ENCODE data around the gene GLIS1. TPM values are rescaled to one million over a fixed set of nuclear protein-coding genes. Genes with fewer than 3 reads are reported as not detected.

GLIS1 gene
- total RNA-seq, 1 donor from 2014 or later = not detected

DNA sequence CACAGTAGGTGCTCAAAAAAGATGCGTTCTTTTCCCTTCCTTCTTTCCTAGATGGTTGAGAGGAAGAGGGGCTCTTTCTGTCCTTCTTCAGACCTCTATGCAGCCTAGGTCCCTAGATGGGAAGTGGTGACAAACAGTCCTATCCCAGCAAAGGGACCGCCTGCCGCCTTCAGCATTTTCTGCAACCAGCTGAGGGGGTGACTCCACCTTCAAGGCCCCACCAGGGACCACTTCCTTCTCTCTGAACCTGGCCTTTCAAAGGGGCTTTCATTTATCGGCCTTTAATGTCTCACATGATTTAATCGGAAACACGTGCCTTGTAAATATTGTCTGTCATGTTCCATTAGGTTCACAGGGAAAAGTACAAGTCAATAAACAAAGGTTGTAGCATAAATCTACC lies 32.6 kb downstream of the GLIS1 start:
- H3K4me1 Mint-ChIP-seq (ENCODE audit: unreplicated experiment) = peaks cover 16% of the 10 kb centered on the region

DNA sequence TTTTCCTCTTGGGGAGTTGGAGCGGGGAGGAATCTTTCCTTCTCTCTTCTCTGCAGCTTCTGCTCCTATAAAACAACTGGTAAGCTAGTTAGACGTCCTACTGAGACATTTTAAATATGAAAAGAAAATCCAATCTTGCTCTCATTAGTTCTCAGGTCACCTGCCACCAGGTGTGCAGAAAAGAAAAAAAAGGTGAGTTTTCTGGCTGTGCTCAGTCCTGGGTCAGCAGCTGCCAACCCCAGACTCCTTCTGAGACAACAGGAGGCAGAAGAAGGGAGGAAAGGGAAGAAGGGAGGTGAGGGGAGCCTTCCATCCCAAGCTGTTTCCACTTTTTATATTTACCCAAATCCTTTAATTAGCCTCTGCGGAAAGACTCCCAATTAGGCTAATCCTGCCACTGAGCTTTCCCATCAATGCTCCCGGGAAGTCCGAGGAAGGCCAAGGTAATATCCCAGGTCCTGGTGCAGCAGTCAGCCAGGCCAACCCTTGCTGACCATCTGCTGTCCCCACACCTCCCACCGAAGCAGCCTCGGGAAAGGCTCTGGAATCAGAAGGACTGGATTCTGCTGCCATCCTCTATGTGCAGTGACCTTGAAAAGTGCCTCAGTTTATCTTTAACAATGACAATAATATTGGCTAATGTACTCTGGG lies 33.4 kb downstream of the GLIS1 start:
- no peak overlapping the region for H3K27ac Mint-ChIP-seq (ENCODE audit: unreplicated experiment)
- peaks cover 7% of the 10 kb centered on the region for H3K27me3 Mint-ChIP-seq (ENCODE audit: unreplicated experiment)
- no peak for DNase-seq (ENCODE audit: low spot score)
- no peaks in the 10 kb centered on the region for H3K9me3 Mint-ChIP-seq (ENCODE audit: unreplicated experiment)
- H3K36me3 Mint-ChIP-seq (ENCODE audit: low read depth, unreplicated experiment) = no peaks in the 10 kb centered on the region
- no peak overlapping the region for H3K4me3 Mint-ChIP-seq (ENCODE audit: unreplicated experiment)
- no peak for TF ChIP-seq CTCF (IDR thresholded peaks at IDR 0.05; ENCODE audit: unreplicated experiment)
- H3K4me1 Mint-ChIP-seq (ENCODE audit: unreplicated experiment) = peaks cover 16% of the 10 kb centered on the region

More for the DNA sequence above, 32.6 kb downstream of the GLIS1 start:
- H3K4me3 Mint-ChIP-seq (ENCODE audit: unreplicated experiment) = no peak overlapping the region
- H3K27me3 Mint-ChIP-seq (ENCODE audit: unreplicated experiment) = peaks cover 5% of the 10 kb centered on the region
- H3K9me3 Mint-ChIP-seq (ENCODE audit: unreplicated experiment) = no peaks in the 10 kb centered on the region
- no peak for DNase-seq (ENCODE audit: low spot score)
- H3K36me3 Mint-ChIP-seq (ENCODE audit: low read depth, unreplicated experiment) = no peaks in the 10 kb centered on the region
- no peak for TF ChIP-seq CTCF (IDR thresholded peaks at IDR 0.05; ENCODE audit: unreplicated experiment)
- no peak overlapping the region for H3K27ac Mint-ChIP-seq (ENCODE audit: unreplicated experiment)

DNA sequence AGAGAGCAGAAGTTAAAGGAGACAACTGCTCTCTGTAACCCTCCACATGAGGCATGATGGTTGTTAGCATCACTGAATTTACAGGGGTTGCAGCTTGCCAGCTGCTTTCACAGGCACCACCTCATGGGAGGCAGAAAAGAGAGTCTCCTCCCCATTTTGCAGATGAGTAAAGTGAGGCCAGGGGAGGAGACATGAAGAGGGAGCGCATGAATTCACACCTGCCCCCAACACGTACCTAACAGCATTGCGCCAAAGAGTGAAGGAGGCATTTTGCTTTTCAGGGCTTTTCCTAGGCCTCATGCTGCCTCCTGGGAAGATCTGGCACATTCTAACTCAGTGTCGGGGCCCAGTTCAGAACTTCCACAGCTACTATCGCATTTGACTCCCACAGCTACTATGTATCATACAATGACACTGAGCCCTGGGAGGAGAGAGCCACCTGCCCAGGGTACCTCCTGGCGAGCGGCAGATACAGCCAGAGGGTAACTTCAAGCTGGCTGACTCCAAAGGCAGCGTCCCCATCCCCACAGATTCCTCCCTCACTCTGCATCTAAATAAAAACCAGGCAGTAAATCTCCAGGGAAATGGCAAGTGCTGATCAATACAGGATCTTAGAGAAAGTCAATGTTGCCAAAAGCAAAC lies 34.0 kb downstream of the GLIS1 start:
- H3K27me3 Mint-ChIP-seq (ENCODE audit: unreplicated experiment) = peaks cover 9% of the 10 kb centered on the region
- no peaks in the 10 kb centered on the region for H3K9me3 Mint-ChIP-seq (ENCODE audit: unreplicated experiment)
- no peak overlapping the region for H3K27ac Mint-ChIP-seq (ENCODE audit: unreplicated experiment)
- no peak overlapping the region for H3K4me3 Mint-ChIP-seq (ENCODE audit: unreplicated experiment)
- no peaks in the 10 kb centered on the region for H3K36me3 Mint-ChIP-seq (ENCODE audit: low read depth, unreplicated experiment)
- peaks cover 16% of the 10 kb centered on the region for H3K4me1 Mint-ChIP-seq (ENCODE audit: unreplicated experiment)
- TF ChIP-seq CTCF (IDR thresholded peaks at IDR 0.05; ENCODE audit: unreplicated experiment) = no peak
- DNase-seq (ENCODE audit: low spot score) = no peak

- no peak for TF ChIP-seq CTCF (IDR thresholded peaks at IDR 0.05; ENCODE audit: unreplicated experiment)
- Mint-ChIP-seq H3K4me3 (ENCODE audit: unreplicated experiment) (no peak overlapping the region), H3K9me3 (ENCODE audit: unreplicated experiment) (no peaks in the 10 kb centered on the region), H3K36me3 (ENCODE audit: low read depth, unreplicated experiment) (no peaks in the 10 kb centered on the region), H3K27ac (ENCODE audit: unreplicated experiment) (no peak overlapping the region), H3K4me1 (ENCODE audit: unreplicated experiment) (peaks cover 16% of the 10 kb centered on the region), H3K27me3 (ENCODE audit: unreplicated experiment) (peaks cover 9% of the 10 kb centered on the region)
- no peak for DNase-seq (ENCODE audit: low spot score)
These were observed 34.7 kb downstream of the GLIS1 start for GRCh38 chr1:53704304-53704703.

DNA sequence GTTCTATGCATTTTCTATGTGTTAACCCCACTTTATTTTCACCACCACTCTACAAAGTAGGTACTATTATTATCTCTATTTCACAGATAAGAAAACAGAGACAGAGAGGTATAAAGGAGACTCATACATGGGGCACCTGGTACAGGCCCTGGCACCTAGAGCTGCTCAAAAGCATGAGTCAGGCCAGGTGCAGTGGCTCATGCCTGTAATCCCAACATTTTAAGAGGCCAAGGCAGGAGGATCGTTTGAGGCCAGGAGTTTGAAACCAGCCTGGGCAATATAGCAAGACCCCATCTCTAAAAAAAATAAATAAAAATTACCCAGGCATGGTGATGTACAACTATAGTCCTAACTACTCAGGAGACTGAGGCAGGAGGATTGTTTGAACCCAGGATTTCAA lies 35.8 kb downstream of the GLIS1 start:
- H3K27ac Mint-ChIP-seq (ENCODE audit: unreplicated experiment) = no peak overlapping the region
- H3K36me3 Mint-ChIP-seq (ENCODE audit: low read depth, unreplicated experiment) = no peaks in the 10 kb centered on the region
- H3K4me1 Mint-ChIP-seq (ENCODE audit: unreplicated experiment) = peaks cover 21% of the 10 kb centered on the region
- H3K4me3 Mint-ChIP-seq (ENCODE audit: unreplicated experiment) = no peak overlapping the region
- H3K9me3 Mint-ChIP-seq (ENCODE audit: unreplicated experiment) = no peaks in the 10 kb centered on the region
- no peak for TF ChIP-seq CTCF (IDR thresholded peaks at IDR 0.05; ENCODE audit: unreplicated experiment)
- H3K27me3 Mint-ChIP-seq (ENCODE audit: unreplicated experiment) = peaks cover 9% of the 10 kb centered on the region
- DNase-seq (ENCODE audit: low spot score) = no peak
